HEK293 (cell line): ENCODE results near the gene HOXA11.
A peak's percentile ranks its signal among the peaks of the same experiment; 100 is the strongest.

Experiments
- CTCF ChIA-PET: fragments of 350-600 bp; formaldehyde crosslinking; extraction: SDS; loops from one replicate; lab custom pipeline; 2021; ENCODE audit warnings: antibody characterized with exemption; lab: Yijun Ruan, JAX
- POLR2A ChIA-PET: fragments of 300-600 bp; formaldehyde crosslinking; extraction: SDS; loops from one replicate; lab custom pipeline; 2020; ENCODE audit warnings: antibody characterized with exemption, inconsistent platforms; lab: Yijun Ruan, JAX
- H3K27ac ChIP-seq: fragments of 200-500 bp; sonication (Bioruptor generic); 2 replicates; pipeline ENCODE4 v1.5.1; 2014; ENCODE audit warnings: low read depth, low read length, control low read depth, inconsistent platforms; ENCODE audit errors: extremely low read depth
- H3K36me3 ChIP-seq, 2 experiments: fragments of 200-500 bp in 1 of 2; sonication (Bioruptor generic) in 1 of 2; 1 replicate in 1 of 2; 2 replicates in 1 of 2; pipeline ENCODE4 v1.5.1; 2014 to 2017; ENCODE audit warnings: inconsistent platforms in 2 of 2, low read length in 2 of 2; ENCODE audit not compliant: control insufficient read depth in 2 of 2, insufficient read depth in 1 of 2
- H3K4me1 ChIP-seq: fragments of 200-500 bp; sonication (Bioruptor generic); 2 replicates; pipeline ENCODE4 v1.5.1; 2014; ENCODE audit warnings: mild to moderate bottlenecking, low read length, inconsistent platforms; ENCODE audit not compliant: control insufficient read depth, insufficient read depth
- H3K4me3 ChIP-seq: 2 replicates; pipeline ENCODE4 v1.5.1; 2011; ENCODE audit warnings: low read depth, mild to moderate bottlenecking, control low read depth, low read length, moderate library complexity
- H3K9me3 ChIP-seq: fragments of 200-500 bp; sonication (Bioruptor generic); 2 replicates; pipeline ENCODE4 v1.5.1; 2014; ENCODE audit warnings: low read depth, low read length, inconsistent platforms; ENCODE audit not compliant: control insufficient read depth, insufficient read depth
- BCL11B ChIP-seq: fragments of 450-650 bp; formaldehyde crosslinking; IDR thresholded peaks from 2 replicates; pipeline ENCODE4 v1.5.1; 2016; ENCODE audit warnings: low read depth, missing biosample characterization, missing genetic modification characterization
- EGR2 ChIP-seq: fragments of 450-650 bp; formaldehyde crosslinking; IDR thresholded peaks from 2 replicates; pipeline ENCODE4 v1.5.1; 2016; ENCODE audit warnings: low read depth, missing biosample characterization, missing genetic modification characterization
- FEZF1 ChIP-seq: fragments of 450-650 bp; formaldehyde crosslinking; IDR thresholded peaks from 2 replicates; pipeline ENCODE4 v1.5.1; 2016; ENCODE audit warnings: missing biosample characterization, missing genetic modification characterization
- GLIS2 ChIP-seq: fragments of 450-650 bp; formaldehyde crosslinking; IDR thresholded peaks from 2 replicates; pipeline ENCODE4 v1.5.1; 2016; ENCODE audit warnings: missing biosample characterization, missing genetic modification characterization
- HOXC10 ChIP-seq: sonication (generic); formaldehyde crosslinking; IDR thresholded peaks from 2 replicates; pipeline ENCODE4 v1.8.1; 2023; ENCODE audit warnings: mild to moderate bottlenecking, missing genetic modification reagents
- KLF10 ChIP-seq: fragments of 450-650 bp; IDR thresholded peaks from 2 replicates; pipeline ENCODE4 v1.5.1; 2018; ENCODE audit warnings: missing biosample characterization, mild to moderate bottlenecking, missing genetic modification characterization
- SCRT2 ChIP-seq: fragments of 450-650 bp; formaldehyde crosslinking; IDR thresholded peaks from 2 replicates; pipeline ENCODE4 v1.5.1; 2016; ENCODE audit warnings: missing biosample characterization, missing genetic modification characterization
- YY2 ChIP-seq: fragments of 450-650 bp; formaldehyde crosslinking; IDR thresholded peaks from 2 replicates; pipeline ENCODE4 v1.5.1; 2016; ENCODE audit warnings: missing biosample characterization, missing genetic modification characterization
- ZEB2 ChIP-seq: fragments of 450-650 bp; formaldehyde crosslinking; IDR thresholded peaks from 2 replicates; pipeline ENCODE4 v1.5.1; 2016; ENCODE audit warnings: missing biosample characterization, missing genetic modification characterization
- ZFP3 ChIP-seq: fragments of 450-650 bp; formaldehyde crosslinking; IDR thresholded peaks from 2 replicates; pipeline ENCODE4 v1.5.1; 2016; ENCODE audit warnings: low read depth, missing biosample characterization, missing genetic modification characterization
- ZFP37 ChIP-seq: fragments of 450-650 bp; formaldehyde crosslinking; IDR thresholded peaks from 2 replicates; pipeline ENCODE4 v1.5.1; 2016; ENCODE audit warnings: missing biosample characterization, missing genetic modification characterization
- ZNF19 ChIP-seq: fragments of 450-650 bp; formaldehyde crosslinking; IDR thresholded peaks from 2 replicates; pipeline ENCODE4; 2016; ENCODE audit warnings: missing biosample characterization, missing genetic modification characterization, low read depth
- ZNF335 ChIP-seq: fragments of 450-650 bp; formaldehyde crosslinking; conservative IDR thresholded peaks from 2 replicates; pipeline ENCODE4 v1.5.1; 2016; ENCODE audit warnings: missing biosample characterization, missing genetic modification characterization
- ZNF394 ChIP-seq: fragments of 450-650 bp; formaldehyde crosslinking; IDR thresholded peaks from 2 replicates; pipeline ENCODE4 v1.5.1; 2016; ENCODE audit warnings: missing biosample characterization, missing genetic modification characterization, mild to moderate bottlenecking, moderate library complexity, borderline replicate concordance
- ZNF488 ChIP-seq: fragments of 450-650 bp; formaldehyde crosslinking; IDR thresholded peaks from 2 replicates; pipeline ENCODE4 v1.5.1; 2016; ENCODE audit warnings: missing biosample characterization, missing genetic modification characterization
- ZNF501 ChIP-seq: fragments of 450-650 bp; formaldehyde crosslinking; IDR thresholded peaks from 2 replicates; pipeline ENCODE4 v1.5.1; 2016; ENCODE audit warnings: missing biosample characterization, missing genetic modification characterization
- ZNF600 ChIP-seq: fragments of 450-650 bp; formaldehyde crosslinking; IDR thresholded peaks from 2 replicates; pipeline ENCODE4 v1.5.1; 2016; ENCODE audit warnings: missing biosample characterization, missing genetic modification characterization
- ZNF664 ChIP-seq: fragments of 450-650 bp; formaldehyde crosslinking; IDR thresholded peaks from 2 replicates; pipeline ENCODE4 v1.5.1; 2016; ENCODE audit warnings: missing biosample characterization, missing genetic modification characterization
- ZNF76 ChIP-seq: fragments of 450-650 bp; formaldehyde crosslinking; IDR thresholded peaks from 2 replicates; pipeline ENCODE4; 2016; ENCODE audit warnings: low read depth, missing biosample characterization, missing genetic modification characterization, borderline replicate concordance
- ZSCAN30 ChIP-seq: fragments of 450-650 bp; IDR thresholded peaks from 2 replicates; pipeline ENCODE4 v1.5.1; 2018; ENCODE audit warnings: missing biosample characterization, mild to moderate bottlenecking, missing genetic modification characterization, moderate library complexity
- TF ChIP-seq, protein P1 (sequence below): fragments of 450-650 bp; formaldehyde crosslinking; IDR thresholded peaks from 2 replicates; pipeline ENCODE4 v1.5.1; 2016; ENCODE audit warnings: missing biosample characterization, missing genetic modification characterization
- TF ChIP-seq, protein P2 (sequence below): fragments of 450-650 bp; formaldehyde crosslinking; IDR thresholded peaks from 2 replicates; pipeline ENCODE4 v1.5.1; 2017; ENCODE audit warnings: missing biosample characterization, missing genetic modification characterization
- TF ChIP-seq, protein P3 (sequence below): fragments of 450-650 bp; formaldehyde crosslinking; IDR thresholded peaks from 2 replicates; pipeline ENCODE4 v1.5.1; 2017; ENCODE audit warnings: missing biosample characterization, mild to moderate bottlenecking, missing genetic modification characterization, moderate library complexity
- TF ChIP-seq, protein P4 (sequence below): fragments of 450-650 bp; formaldehyde crosslinking; IDR thresholded peaks from 2 replicates; pipeline ENCODE4 v1.5.1; 2016; ENCODE audit warnings: missing biosample characterization, missing genetic modification characterization, borderline replicate concordance

HOXA11 gene

DNA sequence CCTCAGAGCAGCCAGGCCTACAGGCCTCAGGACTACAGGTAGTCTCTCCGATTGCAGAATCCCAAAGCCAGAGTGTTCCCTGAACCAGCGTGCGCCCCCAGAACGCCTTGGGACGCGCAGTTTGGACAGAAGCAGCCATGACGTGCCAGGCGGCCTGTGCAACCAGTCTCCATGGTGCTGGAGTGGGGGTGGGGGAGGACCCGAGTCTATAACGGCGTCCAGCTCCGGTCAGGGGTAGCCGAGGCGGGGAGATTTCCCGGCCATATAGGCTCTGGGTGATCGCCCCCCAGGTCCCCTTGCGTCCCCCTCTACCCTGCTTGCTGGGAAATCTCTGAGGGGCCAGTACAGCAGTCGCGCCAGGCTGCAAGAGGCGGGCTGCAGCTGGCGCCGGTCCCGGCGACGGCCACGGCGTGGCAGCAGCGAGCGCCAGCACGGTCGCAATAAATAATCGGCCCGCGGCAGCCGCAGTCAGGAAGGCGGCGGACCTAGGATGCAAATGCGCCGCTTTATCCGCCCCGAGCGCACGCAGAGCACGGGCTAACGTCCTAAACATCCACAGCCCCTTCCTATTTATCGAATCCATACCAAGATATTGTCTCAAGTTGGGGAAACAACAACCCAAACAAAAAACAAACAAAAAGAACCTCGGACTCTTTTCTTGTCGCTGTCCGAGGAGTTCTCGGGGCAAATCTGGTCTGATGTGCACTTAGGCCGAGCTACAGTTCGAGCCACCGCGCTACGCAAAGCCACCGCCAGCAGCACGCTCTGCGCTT lies 34.3 kb downstream of the HOXA11 start (continued):
- TF ChIP-seq BCL11B: no peak
- TF ChIP-seq KLF10 (tag by site-specific recombination): peak; percentile 18; the same call in 1 of the 2 replicates
- TF ChIP-seq ZFP37 (tag by site-specific recombination): peak; percentile 66
- TF ChIP-seq, protein P1, sequence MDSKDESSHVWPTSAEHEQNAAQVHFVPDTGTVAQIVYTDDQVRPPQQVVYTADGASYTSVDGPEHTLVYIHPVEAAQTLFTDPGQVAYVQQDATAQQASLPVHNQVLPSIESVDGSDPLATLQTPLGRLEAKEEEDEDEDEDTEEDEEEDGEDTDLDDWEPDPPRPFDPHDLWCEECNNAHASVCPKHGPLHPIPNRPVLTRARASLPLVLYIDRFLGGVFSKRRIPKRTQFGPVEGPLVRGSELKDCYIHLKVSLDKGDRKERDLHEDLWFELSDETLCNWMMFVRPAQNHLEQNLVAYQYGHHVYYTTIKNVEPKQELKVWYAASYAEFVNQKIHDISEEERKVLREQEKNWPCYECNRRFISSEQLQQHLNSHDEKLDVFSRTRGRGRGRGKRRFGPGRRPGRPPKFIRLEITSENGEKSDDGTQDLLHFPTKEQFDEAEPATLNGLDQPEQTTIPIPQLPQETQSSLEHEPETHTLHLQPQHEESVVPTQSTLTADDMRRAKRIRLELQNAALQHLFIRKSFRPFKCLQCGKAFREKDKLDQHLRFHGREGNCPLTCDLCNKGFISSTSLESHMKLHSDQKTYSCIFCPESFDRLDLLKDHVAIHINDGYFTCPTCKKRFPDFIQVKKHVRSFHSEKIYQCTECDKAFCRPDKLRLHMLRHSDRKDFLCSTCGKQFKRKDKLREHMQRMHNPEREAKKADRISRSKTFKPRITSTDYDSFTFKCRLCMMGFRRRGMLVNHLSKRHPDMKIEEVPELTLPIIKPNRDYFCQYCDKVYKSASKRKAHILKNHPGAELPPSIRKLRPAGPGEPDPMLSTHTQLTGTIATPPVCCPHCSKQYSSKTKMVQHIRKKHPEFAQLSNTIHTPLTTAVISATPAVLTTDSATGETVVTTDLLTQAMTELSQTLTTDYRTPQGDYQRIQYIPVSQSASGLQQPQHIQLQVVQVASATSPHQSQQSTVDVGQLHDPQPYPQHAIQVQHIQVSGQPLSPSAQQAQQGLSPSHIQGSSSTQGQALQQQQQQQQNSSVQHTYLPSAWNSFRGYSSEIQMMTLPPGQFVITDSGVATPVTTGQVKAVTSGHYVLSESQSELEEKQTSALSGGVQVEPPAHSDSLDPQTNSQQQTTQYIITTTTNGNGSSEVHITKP (tag by site-specific recombination): peak; percentile 25; the same call in 1 of the 2 replicates
- peak; percentile 45 for TF ChIP-seq GLIS2
- 0 out of 2 replicates have a peak, but pooled peaks have one; percentile 37 for TF ChIP-seq ZEB2 (tag by site-specific recombination)
- peak; percentile 48 for TF ChIP-seq YY2 (tag by site-specific recombination)
- 0 out of 2 replicates have a peak, but pooled peaks have one; percentile 39 for TF ChIP-seq ZNF335 (tag by site-specific recombination)
- TF ChIP-seq ZSCAN30 (tag by site-specific recombination): peak; percentile 51; the same call in 1 of the 2 replicates
- no peak for TF ChIP-seq ZNF488
- TF ChIP-seq ZFP3: no peak
- TF ChIP-seq HOXC10 (CRISPR knock-in tag): 0 out of 2 replicates have a peak, but pooled peaks have one; percentile 74
- TF ChIP-seq ZNF501 (tag by site-specific recombination): peak; percentile 76
- no peak for TF ChIP-seq ZNF664
- TF ChIP-seq FEZF1 (tag by site-specific recombination): peak; percentile 20; the same call in 1 of the 2 replicates

DNA sequence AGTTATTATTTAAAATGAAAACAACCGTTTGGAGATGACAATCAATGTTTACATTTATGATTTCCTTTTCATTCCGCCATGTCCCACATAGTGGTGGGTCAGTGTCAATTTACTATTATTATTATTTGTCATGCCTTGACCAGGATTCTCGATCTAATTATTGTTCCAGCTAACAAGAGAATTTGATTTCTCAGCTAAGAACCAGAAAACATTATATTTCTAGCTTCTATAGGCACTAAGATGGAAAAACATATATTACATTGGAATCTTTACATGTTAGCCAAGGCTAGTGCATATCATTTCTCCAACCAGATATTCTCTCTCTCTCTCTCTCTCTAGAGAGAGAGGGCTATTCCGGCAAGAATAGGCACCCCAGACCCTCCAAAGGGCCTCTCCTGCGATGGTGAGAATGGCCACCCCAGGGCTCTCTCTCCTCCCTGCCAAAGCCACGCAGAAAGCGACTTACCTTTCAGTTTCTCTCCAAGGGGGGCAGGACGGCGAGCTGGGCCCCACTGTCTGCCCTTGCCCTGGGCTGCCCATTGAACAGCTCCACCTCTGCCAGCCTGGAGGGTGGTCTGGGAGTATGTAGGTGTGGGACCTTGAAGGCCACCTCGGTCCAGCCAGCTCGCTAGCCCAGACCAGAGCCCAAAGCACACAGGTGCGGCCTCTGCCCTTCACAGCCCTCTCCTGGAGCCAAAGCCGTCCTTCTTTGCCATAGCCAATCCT lies 35.0 kb downstream of the HOXA11 start:
- Histone ChIP-seq H3K9me3 (no peaks in the 10 kb centered on the region), H3K4me1 (peaks cover 11% of the 10 kb centered on the region), H3K27ac (peak overlapping the region; percentile 99), H3K4me3 (peak overlapping the region; percentile 59), H3K36me3 (peaks cover 0 to 48% of the 10 kb centered on the region in 2 experiments; a peak in 2 of 3 replicates)
- ChIA-PET CTCF (interaction anchor here (0.6 to 4.3 kb wide), 24 partner anchors 9 to 1303 kb away, joined by 3 to 50 read pairs (median 4); partner anchors contain the start of gene HOXA4), POLR2A (interaction anchor here (0.6 to 5.6 kb wide), 12 partner anchors 9 to 358 kb away, joined by 4 to 42 read pairs (median 10); partner anchors contain the start of genes HOXA10, HOXA11, HOXA4 and HOXA9)
- TF ChIP-seq ZNF394 (no peak), EGR2 (tag by site-specific recombination) (no peak), GLIS2 (peak; percentile 45; the same call in 1 of the 2 replicates), ZNF600 (tag by site-specific recombination) (0 out of 2 replicates have a peak, but pooled peaks have one; percentile 9), ZNF76 (no peak), SCRT2 (tag by site-specific recombination) (no peak), ZNF501 (tag by site-specific recombination) (no peak), ZNF19 (tag by site-specific recombination) (no peak)
- TF ChIP-seq, protein P2, sequence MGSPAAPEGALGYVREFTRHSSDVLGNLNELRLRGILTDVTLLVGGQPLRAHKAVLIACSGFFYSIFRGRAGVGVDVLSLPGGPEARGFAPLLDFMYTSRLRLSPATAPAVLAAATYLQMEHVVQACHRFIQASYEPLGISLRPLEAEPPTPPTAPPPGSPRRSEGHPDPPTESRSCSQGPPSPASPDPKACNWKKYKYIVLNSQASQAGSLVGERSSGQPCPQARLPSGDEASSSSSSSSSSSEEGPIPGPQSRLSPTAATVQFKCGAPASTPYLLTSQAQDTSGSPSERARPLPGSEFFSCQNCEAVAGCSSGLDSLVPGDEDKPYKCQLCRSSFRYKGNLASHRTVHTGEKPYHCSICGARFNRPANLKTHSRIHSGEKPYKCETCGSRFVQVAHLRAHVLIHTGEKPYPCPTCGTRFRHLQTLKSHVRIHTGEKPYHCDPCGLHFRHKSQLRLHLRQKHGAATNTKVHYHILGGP: no peak
- TF ChIP-seq, protein P3, sequence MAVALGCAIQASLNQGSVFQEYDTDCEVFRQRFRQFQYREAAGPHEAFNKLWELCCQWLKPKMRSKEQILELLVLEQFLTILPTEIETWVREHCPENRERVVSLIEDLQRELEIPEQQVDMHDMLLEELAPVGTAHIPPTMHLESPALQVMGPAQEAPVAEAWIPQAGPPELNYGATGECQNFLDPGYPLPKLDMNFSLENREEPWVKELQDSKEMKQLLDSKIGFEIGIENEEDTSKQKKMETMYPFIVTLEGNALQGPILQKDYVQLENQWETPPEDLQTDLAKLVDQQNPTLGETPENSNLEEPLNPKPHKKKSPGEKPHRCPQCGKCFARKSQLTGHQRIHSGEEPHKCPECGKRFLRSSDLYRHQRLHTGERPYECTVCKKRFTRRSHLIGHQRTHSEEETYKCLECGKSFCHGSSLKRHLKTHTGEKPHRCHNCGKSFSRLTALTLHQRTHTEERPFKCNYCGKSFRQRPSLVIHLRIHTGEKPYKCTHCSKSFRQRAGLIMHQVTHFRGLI: no peak
- TF ChIP-seq, protein P4, sequence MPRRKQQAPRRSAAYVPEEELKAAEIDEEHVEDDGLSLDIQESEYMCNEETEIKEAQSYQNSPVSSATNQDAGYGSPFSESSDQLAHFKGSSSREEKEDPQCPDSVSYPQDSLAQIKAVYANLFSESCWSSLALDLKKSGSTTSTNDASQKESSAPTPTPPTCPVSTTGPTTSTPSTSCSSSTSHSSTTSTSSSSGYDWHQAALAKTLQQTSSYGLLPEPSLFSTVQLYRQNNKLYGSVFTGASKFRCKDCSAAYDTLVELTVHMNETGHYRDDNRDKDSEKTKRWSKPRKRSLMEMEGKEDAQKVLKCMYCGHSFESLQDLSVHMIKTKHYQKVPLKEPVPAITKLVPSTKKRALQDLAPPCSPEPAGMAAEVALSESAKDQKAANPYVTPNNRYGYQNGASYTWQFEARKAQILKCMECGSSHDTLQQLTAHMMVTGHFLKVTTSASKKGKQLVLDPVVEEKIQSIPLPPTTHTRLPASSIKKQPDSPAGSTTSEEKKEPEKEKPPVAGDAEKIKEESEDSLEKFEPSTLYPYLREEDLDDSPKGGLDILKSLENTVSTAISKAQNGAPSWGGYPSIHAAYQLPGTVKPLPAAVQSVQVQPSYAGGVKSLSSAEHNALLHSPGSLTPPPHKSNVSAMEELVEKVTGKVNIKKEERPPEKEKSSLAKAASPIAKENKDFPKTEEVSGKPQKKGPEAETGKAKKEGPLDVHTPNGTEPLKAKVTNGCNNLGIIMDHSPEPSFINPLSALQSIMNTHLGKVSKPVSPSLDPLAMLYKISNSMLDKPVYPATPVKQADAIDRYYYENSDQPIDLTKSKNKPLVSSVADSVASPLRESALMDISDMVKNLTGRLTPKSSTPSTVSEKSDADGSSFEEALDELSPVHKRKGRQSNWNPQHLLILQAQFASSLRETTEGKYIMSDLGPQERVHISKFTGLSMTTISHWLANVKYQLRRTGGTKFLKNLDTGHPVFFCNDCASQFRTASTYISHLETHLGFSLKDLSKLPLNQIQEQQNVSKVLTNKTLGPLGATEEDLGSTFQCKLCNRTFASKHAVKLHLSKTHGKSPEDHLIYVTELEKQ (tag by site-specific recombination): no peak
